ENCODE results near the gene HSF5.

Gene HSF5

DNA sequence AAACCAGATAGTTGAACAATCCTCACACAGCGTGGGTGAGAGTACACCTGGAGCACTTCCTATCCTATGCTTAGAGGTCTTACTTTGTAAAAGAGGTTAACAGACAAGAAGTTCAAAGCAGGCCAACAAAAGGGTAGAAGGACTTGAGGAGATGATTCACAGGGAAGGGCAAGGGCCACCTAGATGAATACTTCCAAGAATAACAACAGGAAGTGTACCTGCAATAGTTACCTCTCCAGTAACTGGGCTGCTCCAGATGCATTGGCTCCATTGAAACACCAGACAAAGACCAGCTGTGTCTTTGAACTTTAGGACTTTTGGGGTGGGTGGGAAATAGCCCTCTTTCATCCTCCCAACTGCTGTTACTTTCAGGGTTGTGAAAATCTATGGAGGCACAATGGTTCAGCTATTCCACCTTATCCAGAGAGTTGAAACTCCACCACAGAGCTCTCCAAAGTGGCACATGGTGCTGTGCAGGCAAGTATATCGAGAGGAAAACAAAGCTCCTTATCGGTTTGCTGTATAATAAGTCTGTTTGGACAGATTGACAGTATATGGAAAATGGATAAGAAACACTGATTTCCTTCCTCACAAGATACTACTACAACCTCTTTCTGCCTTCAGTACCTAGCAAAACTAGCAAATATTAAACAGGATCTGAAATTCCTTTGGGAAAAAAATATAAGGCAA is 93.5 kb downstream of the HSF5 start:
- in situ Hi-C loops (cut with HindIII; ENCODE audit: low sequenced_read_pairs) = no loop called here

- in situ Hi-C loops (cut with HindIII; ENCODE audit: low sequenced_read_pairs) = no loop called here
Observed at GRCh38 chr17:58391302-58391984, 96.8 kb downstream of the HSF5 start.

- in situ Hi-C loops (cut with HindIII; ENCODE audit: low sequenced_read_pairs) = no loop called here
Observed at GRCh38 chr17:58390884-58391283, 97.3 kb downstream of the HSF5 start.

- in situ Hi-C loops (cut with HindIII; ENCODE audit: low sequenced_read_pairs) = loop anchor here (5.0 kb wide), 1 partner anchor 36 kb away; the partner anchor contains the start of gene SUPT4H1
Observed at GRCh38 chr17:58388302-58389190, 99.7 kb downstream of the HSF5 start.

DNA sequence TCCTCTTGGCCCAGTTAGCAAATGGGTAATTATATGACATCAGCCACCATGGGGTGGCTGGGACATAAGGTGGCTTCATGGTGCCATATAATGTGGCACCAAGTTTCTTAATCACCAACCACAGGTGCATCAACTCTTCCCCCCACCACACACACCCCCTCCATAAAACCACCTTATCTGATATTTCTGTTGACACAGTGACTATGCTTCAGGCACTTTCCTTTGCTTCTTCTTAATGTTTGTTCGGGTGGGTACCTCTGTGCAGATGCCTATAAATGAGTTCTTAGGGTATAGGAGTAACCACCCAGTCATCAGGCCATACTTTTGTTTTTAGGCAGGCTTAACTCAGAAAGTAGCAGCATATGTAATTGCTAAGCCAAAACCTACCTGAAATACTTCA is 100.4 kb downstream of the HSF5 start:
- in situ Hi-C loops (cut with HindIII; ENCODE audit: low sequenced_read_pairs) = loop anchor here (5.0 kb wide), 1 partner anchor 36 kb away; the partner anchor contains the start of gene SUPT4H1

- in situ Hi-C loops (cut with HindIII; ENCODE audit: low sequenced_read_pairs) = loop anchor here (5.0 kb wide), 1 partner anchor 34 kb away; the partner anchor contains the start of gene SUPT4H1
Observed at GRCh38 chr17:58386708-58387107, 101.5 kb downstream of the HSF5 start.

- in situ Hi-C loops (cut with HindIII; ENCODE audit: low sequenced_read_pairs) = loop anchor here (5.0 kb wide), 1 partner anchor 33 kb away; the partner anchor contains the start of gene SUPT4H1
Observed at GRCh38 chr17:58385359-58385899, 102.8 kb downstream of the HSF5 start.

- in situ Hi-C loops (cut with HindIII; ENCODE audit: low sequenced_read_pairs) = loop anchor here (5.0 kb wide), 2 partner anchors 33 to 98 kb away; partner anchors contain the start of gene SUPT4H1
Observed at GRCh38 chr17:58384897-58385296, 103.3 kb downstream of the HSF5 start.

DNA sequence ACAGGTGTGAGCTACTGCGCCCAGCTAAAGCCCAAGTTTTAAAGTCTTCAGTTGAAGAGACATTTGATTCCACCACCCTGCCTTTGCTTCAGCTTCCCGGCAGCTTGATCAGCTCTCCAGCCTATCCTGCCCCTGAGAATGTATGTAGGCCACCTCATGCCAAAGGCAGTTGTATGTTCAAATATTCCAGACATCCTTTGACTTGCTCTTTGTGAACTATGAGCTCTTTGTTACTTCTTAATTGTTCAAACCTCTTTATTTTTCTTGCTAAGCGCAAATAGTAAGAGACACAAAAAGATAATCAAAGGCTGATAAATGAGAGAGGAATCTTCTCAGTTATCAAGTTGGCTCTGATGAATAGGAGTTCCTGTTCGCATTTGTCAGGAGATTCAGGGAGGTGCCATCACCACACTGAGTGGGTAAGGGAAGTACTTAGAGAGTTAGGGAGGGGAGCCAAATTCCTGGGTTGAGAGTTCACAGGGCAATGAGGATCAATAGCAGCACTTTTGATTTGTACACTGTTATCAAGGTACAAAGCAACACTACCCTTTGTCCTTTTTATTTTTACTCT is 104.2 kb downstream of the HSF5 start:
- in situ Hi-C loops (cut with HindIII; ENCODE audit: low sequenced_read_pairs) = loop anchor here (5.0 kb wide), 1 partner anchor 97 kb away; no protein-coding TSS in a partner anchor

- in situ Hi-C loops (cut with HindIII; ENCODE audit: low sequenced_read_pairs) = loop anchor here (5.0 kb wide), 1 partner anchor 96 kb away; no protein-coding TSS in a partner anchor
Observed at GRCh38 chr17:58382872-58383242, 105.4 kb downstream of the HSF5 start.

- in situ Hi-C loops (cut with HindIII; ENCODE audit: low sequenced_read_pairs) = loop anchor here (5.0 kb wide), 1 partner anchor 95 kb away; no protein-coding TSS in a partner anchor
Observed at GRCh38 chr17:58382108-58382871, 105.9 kb downstream of the HSF5 start.

- in situ Hi-C loops (cut with HindIII; ENCODE audit: low sequenced_read_pairs) = loop anchor here (5.0 kb wide), 1 partner anchor 94 kb away; no protein-coding TSS in a partner anchor
Observed at GRCh38 chr17:58381124-58382035, 106.8 kb downstream of the HSF5 start.

GRCh38 chr17:58380207-58381123 is 107.7 kb downstream of the HSF5 start:
- in situ Hi-C loops (cut with HindIII; ENCODE audit: low sequenced_read_pairs) = loop anchor here (5.0 kb wide), 1 partner anchor 93 kb away; no protein-coding TSS in a partner anchor

- in situ Hi-C loops (cut with HindIII; ENCODE audit: low sequenced_read_pairs) = no loop called here
Observed at GRCh38 chr17:58379511-58379824, 108.7 kb downstream of the HSF5 start.

- in situ Hi-C loops (cut with HindIII; ENCODE audit: low sequenced_read_pairs) = no loop called here
Observed at GRCh38 chr17:58378733-58379510, 109.3 kb downstream of the HSF5 start.

DNA sequence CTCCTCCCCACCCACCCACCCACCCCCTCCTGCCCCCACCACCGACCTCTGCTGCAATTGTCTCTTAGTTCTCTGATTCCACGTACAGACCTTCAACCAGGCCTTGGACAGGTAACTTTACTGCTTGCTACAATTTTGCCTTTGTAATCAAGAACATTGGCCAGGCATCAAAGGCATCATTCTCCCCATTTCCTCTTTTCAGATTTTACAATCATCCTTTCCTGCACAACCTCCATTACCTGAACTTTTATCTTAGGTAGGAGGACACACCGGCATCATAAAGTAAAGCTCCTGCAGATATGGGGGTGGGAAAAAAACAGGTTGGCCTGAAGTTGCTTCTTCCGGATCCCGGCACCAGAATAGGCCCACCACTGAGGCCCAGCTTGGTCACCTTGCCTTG is 110.5 kb downstream of the HSF5 start:
- in situ Hi-C loops (cut with HindIII; ENCODE audit: low sequenced_read_pairs) = no loop called here

All from endothelial cell of hepatic sinusoid (primary cell).